IPS-18c (cell line): ENCODE data around the gene TOB1.

ENCODE experiments used
- H3K4me3 ChIP-seq: 2 replicates; pipeline ENCODE4 v1.7.0; 2013; ENCODE audit warnings: low read depth, mild to moderate bottlenecking, low read length, moderate library complexity; ENCODE audit not compliant: insufficient read depth
- H3K9me3 ChIP-seq: one replicate; pipeline ENCODE4 v1.6.1; 2013; ENCODE audit warnings: mild to moderate bottlenecking, low read length, moderate library complexity; ENCODE audit not compliant: control insufficient read depth, insufficient read depth

The TOB1 gene

GRCh38 chr17:50841277-50841948 is 24.7 kb downstream of the TOB1 start:
- no peaks in the 10 kb centered on the region for H3K9me3 ChIP-seq
- no peak overlapping the region for H3K4me3 ChIP-seq

GRCh38 chr17:50840311-50840851 is 25.8 kb downstream of the TOB1 start:
- H3K9me3 ChIP-seq: no peaks in the 10 kb centered on the region
- H3K4me3 ChIP-seq: no peak overlapping the region

DNA sequence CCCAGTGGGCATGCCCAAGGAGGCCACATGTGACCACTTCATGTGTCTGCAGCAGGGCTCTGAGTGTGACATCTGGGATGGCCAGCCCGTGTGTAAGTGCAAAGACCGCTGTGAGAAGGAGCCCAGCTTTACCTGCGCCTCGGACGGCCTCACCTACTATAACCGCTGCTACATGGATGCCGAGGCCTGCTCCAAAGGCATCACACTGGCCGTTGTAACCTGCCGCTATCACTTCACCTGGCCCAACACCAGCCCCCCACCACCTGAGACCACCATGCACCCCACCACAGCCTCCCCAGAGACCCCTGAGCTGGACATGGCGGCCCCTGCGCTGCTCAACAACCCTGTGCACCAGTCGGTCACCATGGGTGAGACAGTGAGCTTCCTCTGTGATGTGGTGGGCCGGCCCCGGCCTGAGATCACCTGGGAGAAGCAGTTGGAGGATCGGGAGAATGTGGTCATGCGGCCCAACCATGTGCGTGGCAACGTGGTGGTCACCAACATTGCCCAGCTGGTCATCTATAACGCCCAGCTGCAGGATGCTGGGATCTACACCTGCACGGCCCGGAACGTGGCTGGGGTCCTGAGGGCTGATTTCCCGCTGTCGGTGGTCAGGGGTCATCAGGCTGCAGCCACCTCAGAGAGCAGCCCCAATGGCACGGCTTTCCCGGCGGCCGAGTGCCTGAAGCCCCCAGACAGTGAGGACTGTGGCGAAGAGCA is 26.4 kb downstream of the TOB1 start:
- Histone ChIP-seq H3K9me3 (no peaks in the 10 kb centered on the region), H3K4me3 (no peak overlapping the region)

GRCh38 chr17:50837980-50838954 is 27.9 kb downstream of the TOB1 start:
- Histone ChIP-seq H3K9me3 (no peaks in the 10 kb centered on the region), H3K4me3 (no peak overlapping the region)

GRCh38 chr17:50837286-50837979 is 28.7 kb downstream of the TOB1 start:
- no peaks in the 10 kb centered on the region for H3K9me3 ChIP-seq
- no peak overlapping the region for H3K4me3 ChIP-seq

GRCh38 chr17:50836826-50837225 is 29.3 kb downstream of the TOB1 start:
- H3K4me3 ChIP-seq: no peak overlapping the region
- no peaks in the 10 kb centered on the region for H3K9me3 ChIP-seq

GRCh38 chr17:50835301-50836234 is 30.6 kb downstream of the TOB1 start, which contains the start of gene WFIKKN2:
WFIKKN2 (plus strand) TSS chr17:50835586; CDS start chr17:50835938, 352 bp downstream.
- H3K4me3 ChIP-seq: no peak within 1 kb of the TSS
- no peaks in the 10 kb centered on the region for H3K9me3 ChIP-seq

DNA sequence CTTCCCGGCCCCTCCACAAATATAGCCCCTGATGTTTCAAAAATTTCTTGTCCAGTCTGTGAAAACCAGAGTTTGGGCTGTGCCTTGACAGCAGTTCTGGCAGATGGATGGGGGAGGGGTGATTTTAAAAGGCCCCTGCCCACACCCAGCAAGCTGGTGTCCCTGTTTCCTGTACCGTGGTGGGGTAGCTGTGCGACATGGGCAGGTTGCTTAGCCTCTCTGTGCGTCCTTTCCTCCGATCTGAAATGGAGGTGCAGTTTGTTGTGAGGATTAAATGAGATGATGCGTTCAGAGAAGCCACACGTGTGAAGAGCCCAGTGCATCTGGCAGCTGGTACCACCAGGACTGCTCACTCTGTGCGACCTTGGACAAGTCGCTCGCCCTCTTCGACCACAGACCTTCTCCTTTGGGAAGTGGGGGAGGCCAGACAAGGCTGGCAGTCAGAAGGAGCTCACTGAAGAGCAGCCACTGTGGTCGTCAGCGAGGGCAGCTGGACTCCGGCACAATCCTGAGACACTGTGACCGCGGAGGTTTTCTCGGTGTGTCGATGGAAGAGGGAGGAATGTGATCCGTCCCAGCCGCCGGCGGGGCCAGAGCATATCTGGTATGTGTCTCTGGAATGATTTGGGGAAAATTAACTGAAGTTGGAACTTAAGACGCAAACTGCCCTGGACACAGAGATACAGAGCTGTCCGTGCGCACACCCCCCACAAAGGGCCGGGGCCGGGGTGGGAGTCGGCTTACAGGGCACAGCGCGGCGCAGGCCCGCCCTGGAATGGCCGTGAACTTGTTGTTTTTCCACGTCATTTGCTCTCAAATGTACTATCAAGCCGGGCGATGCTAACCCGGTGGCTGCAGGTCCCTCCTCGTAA is 31.5 kb downstream of the TOB1 start:
- Histone ChIP-seq H3K9me3 (no peaks in the 10 kb centered on the region), H3K4me3 (no peak overlapping the region)

DNA sequence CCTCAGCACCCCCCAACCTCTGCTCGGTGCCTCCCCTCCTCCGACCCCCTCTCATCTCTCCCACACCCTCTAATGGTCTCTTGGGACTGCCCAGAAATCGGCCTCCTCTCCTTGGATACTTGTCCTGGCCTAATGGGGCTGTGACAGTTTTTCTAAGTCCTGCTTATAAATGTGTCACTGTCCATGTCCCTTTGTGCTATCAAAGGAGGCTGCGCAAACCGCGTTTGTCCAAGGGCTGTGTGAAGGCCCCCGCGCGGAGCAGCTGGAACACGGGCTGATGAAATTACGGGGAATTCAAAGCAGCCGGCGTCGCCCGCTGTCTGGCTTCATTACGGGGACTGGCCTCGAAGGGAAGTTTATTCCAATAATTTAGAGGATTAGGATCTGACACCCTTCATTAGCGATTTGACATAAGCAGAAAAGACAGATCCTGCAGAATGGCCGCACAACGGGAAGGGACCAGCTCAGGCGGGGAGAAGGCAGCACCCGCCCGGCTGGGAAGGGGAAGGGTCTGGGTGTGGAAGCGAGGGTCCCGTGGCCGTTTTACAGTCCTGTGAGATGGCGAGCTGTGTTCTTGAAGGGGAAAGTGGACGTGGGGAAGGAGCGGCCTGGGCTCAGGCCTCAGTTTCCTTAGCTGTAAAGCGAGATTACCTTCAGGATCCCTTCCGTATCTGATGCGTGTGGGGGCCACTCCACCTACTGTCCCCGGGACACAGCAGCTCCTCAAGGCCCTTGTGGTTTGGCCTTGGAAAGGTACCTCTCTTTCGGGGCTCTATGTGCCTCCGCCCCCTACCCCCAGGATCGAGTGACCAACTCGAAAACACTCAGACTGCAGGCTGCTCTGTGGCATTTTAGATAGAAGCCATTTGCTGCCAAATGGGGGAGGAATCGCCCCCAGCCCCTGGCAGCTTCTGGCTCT is 32.4 kb downstream of the TOB1 start:
- Histone ChIP-seq H3K9me3 (no peaks in the 10 kb centered on the region), H3K4me3 (no peak overlapping the region)

DNA sequence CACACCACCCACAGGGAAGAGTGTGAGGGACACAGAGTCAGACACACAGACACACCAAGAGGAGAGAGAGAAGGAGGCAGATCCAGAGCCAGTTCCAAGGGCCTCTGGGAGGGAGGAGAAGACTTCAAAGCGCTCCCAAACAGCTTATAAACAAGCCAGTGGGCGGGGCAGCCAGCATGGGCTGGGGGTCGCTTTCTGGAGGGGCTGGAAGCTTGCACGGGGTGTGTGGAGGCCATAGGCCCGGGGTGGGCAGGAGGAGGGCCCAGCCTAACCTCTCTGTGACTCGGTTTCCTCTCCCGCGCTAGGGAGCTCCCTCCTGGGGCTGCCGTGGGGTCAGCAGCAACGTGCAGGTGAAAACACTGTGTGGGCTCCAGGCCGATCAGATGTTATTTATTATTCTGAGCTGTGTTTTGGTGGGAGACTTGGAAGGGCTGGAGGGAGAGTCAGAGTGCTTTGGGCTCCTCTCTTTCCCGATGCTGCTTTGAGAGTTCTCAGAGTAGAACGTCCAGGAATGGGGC is 33.2 kb downstream of the TOB1 start:
- no peaks in the 10 kb centered on the region for H3K9me3 ChIP-seq

GRCh38 chr17:50832267-50832863 is 33.8 kb downstream of the TOB1 start:
- Histone ChIP-seq H3K9me3 (no peaks in the 10 kb centered on the region), H3K4me3 (no peak overlapping the region)

More for the DNA sequence above, 33.2 kb downstream of the TOB1 start:
- H3K4me3 ChIP-seq: no peak overlapping the region

GRCh38 chr17:50831471-50831928 is 34.7 kb downstream of the TOB1 start:
- H3K4me3 ChIP-seq: no peak overlapping the region
- H3K9me3 ChIP-seq: no peaks in the 10 kb centered on the region

- Histone ChIP-seq H3K4me3 (no peak overlapping the region), H3K9me3 (no peaks in the 10 kb centered on the region)
Measured at GRCh38 chr17:50830994-50831393, 35.2 kb downstream of the TOB1 start.

DNA sequence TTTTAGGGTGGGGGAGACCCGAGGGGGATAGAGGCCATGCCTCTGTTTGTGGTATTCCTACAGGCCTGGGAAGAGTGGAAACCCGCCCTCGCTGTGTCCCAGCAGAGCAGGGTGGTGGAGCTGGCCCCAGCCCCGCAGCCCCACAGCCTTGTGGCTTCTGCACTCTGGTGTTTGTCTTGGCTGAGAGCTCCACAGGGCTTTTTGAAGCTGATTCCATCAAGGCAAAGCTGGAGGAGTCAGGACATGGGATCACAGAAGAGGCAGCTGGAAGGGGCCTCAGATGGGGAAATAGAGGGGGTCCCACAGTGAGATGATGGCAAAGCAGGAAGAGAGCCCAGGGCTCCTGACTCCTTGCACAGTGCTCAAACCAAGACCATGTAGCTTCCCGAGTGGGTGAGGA is 35.8 kb downstream of the TOB1 start:
- Histone ChIP-seq H3K9me3 (no peaks in the 10 kb centered on the region), H3K4me3 (no peak overlapping the region)
